K562 (cell line): ENCODE results near the gene MYO9A. TPM values are rescaled to one million over a fixed set of nuclear protein-coding genes. Genes with fewer than 3 reads are reported as not detected.

Source experiments
- ATAC-seq: fragments of 200-7000 bp; cut with Tn5 transposase; 3 replicates; pipeline ENCODE4 v1.9.1; 2020; ENCODE audit warnings: moderate library complexity
- BruUV-seq: library from RNA; stranded (reverse); fragments of 400-500 nt; replicated peaks from 2 replicates; lab custom pipeline; 2021; lab: Mats Ljungman, UMichigan
- CTCF ChIA-PET: fragments of 300-600 bp; formaldehyde crosslinking; extraction: SDS; loops from one replicate; lab custom pipeline; 2021; ENCODE audit warnings: low intra/inter-chr PET ratio; lab: Yijun Ruan, JAX
- POLR2A ChIA-PET: fragments of 300-600, 350-650 bp; sonication (Branson Sonifier 250); formaldehyde crosslinking; extraction: SDS; loops from one replicate; lab custom pipeline; 2021; ENCODE audit warnings: antibody characterized with exemption, inconsistent platforms; lab: Yijun Ruan, JAX
- DNase-seq, 4 experiments: peaks; one replicate each; pipeline versions ENCODE4 v3.0.0 to v3.0.0-alpha.2; 2011 to 2018; ENCODE audit warnings: low spot score in 3 of 4, mixed read lengths in 3 of 4; ENCODE audit errors: extremely low read depth in 1 of 4
- FAIRE-seq: peaks from 2 replicates; lab custom pipeline; 2011; peaks lifted over from hg19 to GRCh38; lab: Jason Lieb, UNC
- H2AFZ ChIP-seq: 2 replicates; pipeline ENCODE4 v1.6.0; 2011; ENCODE audit warnings: low read depth, low read length, control low read depth, inconsistent platforms
- H3K27ac ChIP-seq: fragments of 200-600 bp; 3 replicates; pipeline ENCODE4 v1.8.0; 2011; ENCODE audit warnings: low read depth, mild to moderate bottlenecking, control low read depth, inconsistent platforms, low read length, moderate library complexity, mixed read lengths; ENCODE audit errors: extremely low read depth
- H3K27me3 ChIP-seq, 2 experiments: fragments of 300-600 bp in 1 of 2; 2 replicates in 1 of 2; 3 replicates in 1 of 2; pipeline versions ENCODE4 v1.6.0 to v1.8.0; 2011; ENCODE audit warnings: inconsistent platforms in 2 of 2, low read length in 2 of 2, mild to moderate bottlenecking in 1 of 2, mixed read lengths in 1 of 2, moderate library complexity in 1 of 2; ENCODE audit not compliant: control insufficient read depth in 2 of 2, insufficient read depth in 2 of 2
- H3K36me3 ChIP-seq: fragments of 300-600 bp; 3 replicates; pipeline ENCODE4 v1.8.0; 2011; ENCODE audit warnings: mild to moderate bottlenecking, low read length, inconsistent platforms; ENCODE audit not compliant: control insufficient read depth, insufficient read depth
- H3K4me1 ChIP-seq, 2 experiments: fragments of 200-600 bp in 1 of 2; replicated peaks in 1 of 2; 2 replicates in 1 of 2; 3 replicates in 1 of 2; pipeline versions ENCODE4 v1.5.1 to v1.8.0; 2011; ENCODE audit warnings: inconsistent platforms in 2 of 2, low read length in 2 of 2, mild to moderate bottlenecking in 1 of 2, mixed read lengths in 1 of 2, moderate library complexity in 1 of 2; ENCODE audit not compliant: control insufficient read depth in 2 of 2, insufficient read depth in 2 of 2
- H3K4me2 ChIP-seq: 2 replicates; pipeline ENCODE4 v1.6.1; 2011; ENCODE audit warnings: low read length, control low read depth, inconsistent platforms, mixed read lengths; ENCODE audit not compliant: insufficient read depth
- H3K4me3 ChIP-seq: fragments of 200-600 bp; sonication (generic), shearing (Covaris generic); 2 replicates; pipeline ENCODE4 v1.5.1; 2016; ENCODE audit warnings: control low read depth, inconsistent platforms
- H3K79me2 ChIP-seq: fragments of 200-600 bp; 3 replicates; pipeline ENCODE4 v1.8.0; 2011; ENCODE audit warnings: low read length, inconsistent platforms; ENCODE audit not compliant: control insufficient read depth, insufficient read depth
- H3K9ac ChIP-seq, 2 experiments: 2 replicates each; pipeline versions ENCODE4 v1.6.0 to v1.6.1; 2011; ENCODE audit warnings: low read depth in 2 of 2, low read length in 2 of 2, control low read depth in 1 of 2, inconsistent platforms in 1 of 2, mild to moderate bottlenecking in 1 of 2, mixed read lengths in 1 of 2; ENCODE audit not compliant: insufficient read depth in 1 of 2
- H3K9me1 ChIP-seq: one replicate; pipeline ENCODE4 v1.6.0; 2011; ENCODE audit warnings: inconsistent platforms, mild to moderate bottlenecking, low read length, moderate library complexity; ENCODE audit not compliant: control insufficient read depth, insufficient read depth
- H3K9me3 ChIP-seq: replicated peaks from 2 replicates; pipeline ENCODE4 v1.5.1; 2011; ENCODE audit warnings: low read depth, low read length, inconsistent platforms; ENCODE audit not compliant: control insufficient read depth, insufficient read depth
- H4K20me1 ChIP-seq: replicated peaks from 2 replicates; pipeline ENCODE4 v1.6.1; 2011; ENCODE audit warnings: low read length, inconsistent platforms, mixed read lengths; ENCODE audit not compliant: control insufficient read depth, insufficient read depth
- BRCA1 ChIP-seq, 2 experiments: fragments of 450-650 bp in 1 of 2; sonication (generic) in 1 of 2; formaldehyde crosslinking in 1 of 2; IDR thresholded peaks; 2 replicates each; pipeline versions ENCODE4 v1.5.0 to v1.6.1; 2017 to 2020; ENCODE audit warnings: mild to moderate bottlenecking in 1 of 2, missing genetic modification reagents in 1 of 2
- CCNT2 ChIP-seq: IDR thresholded peaks from 2 replicates; pipeline ENCODE4 v1.6.1; 2011; ENCODE audit warnings: borderline replicate concordance, low read depth, mild to moderate bottlenecking, moderate library complexity, mixed read lengths, low read length; ENCODE audit not compliant: insufficient read length; ENCODE audit errors: extremely low read depth
- CHD4 ChIP-seq: fragments of 200-600 bp; sonication (generic); IDR thresholded peaks from 3 replicates; pipeline ENCODE4 v1.6.1; 2012; ENCODE audit warnings: low read depth, mild to moderate bottlenecking, mixed read lengths, low read length, inconsistent platforms; ENCODE audit not compliant: insufficient read depth, insufficient replicate concordance, poor library complexity, severe bottlenecking
- CSDE1 ChIP-seq, 2 experiments: fragments of 450-650 bp; IDR thresholded peaks; 2 replicates each; pipeline ENCODE4 v1.6.1; 2016; ENCODE audit warnings: mild to moderate bottlenecking in 1 of 2
- JUNB ChIP-seq: fragments of 450-650 bp; formaldehyde crosslinking; conservative IDR thresholded peaks from 2 replicates; pipeline ENCODE4 v1.4.0; 2020; ENCODE audit warnings: mild to moderate bottlenecking
- KDM4B ChIP-seq, 2 experiments: fragments of 450-650 bp in 1 of 2; sonication (generic) in 1 of 2; IDR thresholded peaks; 2 replicates each; pipeline ENCODE4 v1.6.1; 2016 to 2017; ENCODE audit warnings: borderline replicate concordance in 2 of 2, antibody characterized with exemption in 1 of 2, low read depth in 1 of 2, mild to moderate bottlenecking in 1 of 2
- KDM5B ChIP-seq: fragments of 200-600 bp; sonication (generic); IDR thresholded peaks from 2 replicates; pipeline ENCODE4 v1.6.1; 2012; ENCODE audit warnings: low read depth, mild to moderate bottlenecking, moderate library complexity, low read length, control low read depth, inconsistent platforms; ENCODE audit not compliant: insufficient replicate concordance
- MCM5 ChIP-seq: fragments of 450-650 bp; IDR thresholded peaks from 2 replicates; pipeline ENCODE4 v1.6.1; 2016; ENCODE audit warnings: low read depth
- SNIP1 ChIP-seq: fragments of 450-650 bp; IDR thresholded peaks from 2 replicates; pipeline ENCODE4 v1.7.1; 2017; ENCODE audit warnings: low read depth, mild to moderate bottlenecking
- WHSC1 ChIP-seq: IDR thresholded peaks from one replicate; pipeline ENCODE4 v1.6.1; 2012; ENCODE audit warnings: low read length, control low read depth, inconsistent platforms
- ZNF282 ChIP-seq: sonication (generic); formaldehyde crosslinking; IDR thresholded peaks from 2 replicates; pipeline ENCODE4 v1.8.1; 2023; ENCODE audit warnings: missing genetic modification reagents
- WGBS: fragments of 100-300 bp; shearing (Covaris generic); methylation state at CpG from one replicate; pipeline ENCODE4 v1.1.6; 2016; ENCODE audit warnings: low coverage, mixed read lengths; ENCODE audit not compliant: insufficient coverage; ENCODE audit errors: missing lambda C conversion rate; 5-methylcytosine and 5-hydroxymethylcytosine counted together
- in situ Hi-C: fragments of 300-500 bp; cut with MboI; formaldehyde crosslinking; loops from 4 replicates; pipeline ENCODE4 v1.15.0; 2018; ENCODE audit warnings: inconsistent platforms, mixed read lengths
- intact Hi-C: fragments of 100-400 bp; cut with micrococcal nuclease; formaldehyde crosslinking; loops from 2 replicates; pipeline ENCODE4 v1.14.2; 2022
- polyA plus RNA-seq, 8 experiments: library from polyadenylated mRNA; depleted of rRNA in 4 of 8; stranded (reverse) in 5 of 8; unstranded in 3 of 8; fragments of >200 nt; fragmentation: Nextera tagmentation in 2 of 8; fragmentation: Illumina TruSeq in 1 of 8; extraction: Ambion mirVana in 2 of 8; extraction: Trizol in 1 of 8; gene quantifications; 2 replicates each; pipeline versions ENCODE4 v1.2.1 to v1.2.3, GENCODE V29; 2011 to 2014; ENCODE audit warnings: inconsistent platforms in 1 of 8, missing spikeins in 1 of 8
- total RNA-seq, 7 experiments: library from RNA; depleted of rRNA in 6 of 7; stranded (reverse); fragments of >200 nt in 6 of 7; fragmentation: Illumina TruSeq in 2 of 7; extraction: Trizol in 2 of 7; gene quantifications; 2 replicates each; pipeline versions ENCODE4 v1.2.1 to v1.2.3, GENCODE V29; 2011 to 2021; ENCODE audit warnings: low replicate concordance in 1 of 7
- TF ChIP-seq, protein P1 (sequence below): fragments of 200-800 bp; sonication (Bioruptor generic); IDR thresholded peaks from 2 replicates; pipeline ENCODE4 v1.6.1; 2016; ENCODE audit warnings: missing genetic modification characterization, missing compliant biosample characterization
- TF ChIP-seq, protein P2 (sequence below): fragments of 450-650 bp; IDR thresholded peaks from 2 replicates; pipeline ENCODE4 v1.6.1; 2017; ENCODE audit warnings: antibody characterized with exemption
- TF ChIP-seq, protein P3 (sequence below): fragments of 450-650 bp; IDR thresholded peaks from 2 replicates; pipeline ENCODE4 v1.6.1; 2016; ENCODE audit warnings: antibody characterized with exemption

MYO9A gene
- total and polyA plus RNA-seq, 9 of the 15 experiments (the other 6 are each of a cell fraction or from before 2014, with no cell fraction given): 1.9 to 15.4 (median 5.8) TPM

DNA sequence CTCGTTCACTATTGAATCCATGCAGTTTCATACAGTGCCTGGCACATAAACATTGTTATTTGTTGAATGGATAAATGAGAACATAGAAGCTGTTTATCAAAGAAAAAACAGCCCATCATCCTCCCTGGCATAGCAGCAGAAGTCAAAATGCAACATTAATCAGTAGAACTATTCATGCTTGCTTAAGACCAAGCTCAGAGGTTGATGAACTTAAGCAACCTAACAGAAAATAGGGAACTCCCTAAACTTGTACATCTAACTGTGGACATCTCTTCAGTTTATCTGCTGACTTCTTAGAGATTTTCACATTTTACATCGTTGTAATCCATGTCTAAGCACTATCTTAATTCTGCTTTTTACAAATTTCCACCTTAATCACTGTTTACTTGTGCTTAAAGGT lies 29.5 kb upstream of the MYO9A start:
- Histone ChIP-seq H3K36me3 (no peaks in the 10 kb centered on the region), H4K20me1 (no peaks in the 10 kb centered on the region; the same call in 1 of the 2 replicates), H3K9ac (no peak overlapping the region), H3K9me3 (no peaks in the 10 kb centered on the region), H3K4me3 (no peak overlapping the region), H3K4me2 (no peak overlapping the region), H2AFZ (no peak overlapping the region), H3K27ac (no peak overlapping the region), H3K27me3 (peaks cover 0 to 3% of the 10 kb centered on the region in 2 experiments; a peak in 4 of 5 replicates), H3K79me2 (no peaks in the 10 kb centered on the region), H3K4me1 (no peaks in the 10 kb centered on the region), H3K9me1 (no peaks in the 10 kb centered on the region)
- intact Hi-C loops: no loop called here
- 0% methylated on average over 2 of the region's 2 CpGs for WGBS
- no TSS peak for BruUV-seq
- DNase-seq (no peak), FAIRE-seq (no peak), ATAC-seq (no peak)
- ChIA-PET CTCF (no interaction called here), POLR2A (interaction anchor here (0.7 to 1.2 kb wide), 3 partner anchors 10 to 339 kb away, joined by 3 to 4 read pairs (median 3); no protein-coding TSS in a partner anchor)
- in situ Hi-C loops: loop anchor here (5.0 kb wide), 1 partner anchor 405 kb away; no protein-coding TSS in a partner anchor
- TF ChIP-seq, protein P1, sequence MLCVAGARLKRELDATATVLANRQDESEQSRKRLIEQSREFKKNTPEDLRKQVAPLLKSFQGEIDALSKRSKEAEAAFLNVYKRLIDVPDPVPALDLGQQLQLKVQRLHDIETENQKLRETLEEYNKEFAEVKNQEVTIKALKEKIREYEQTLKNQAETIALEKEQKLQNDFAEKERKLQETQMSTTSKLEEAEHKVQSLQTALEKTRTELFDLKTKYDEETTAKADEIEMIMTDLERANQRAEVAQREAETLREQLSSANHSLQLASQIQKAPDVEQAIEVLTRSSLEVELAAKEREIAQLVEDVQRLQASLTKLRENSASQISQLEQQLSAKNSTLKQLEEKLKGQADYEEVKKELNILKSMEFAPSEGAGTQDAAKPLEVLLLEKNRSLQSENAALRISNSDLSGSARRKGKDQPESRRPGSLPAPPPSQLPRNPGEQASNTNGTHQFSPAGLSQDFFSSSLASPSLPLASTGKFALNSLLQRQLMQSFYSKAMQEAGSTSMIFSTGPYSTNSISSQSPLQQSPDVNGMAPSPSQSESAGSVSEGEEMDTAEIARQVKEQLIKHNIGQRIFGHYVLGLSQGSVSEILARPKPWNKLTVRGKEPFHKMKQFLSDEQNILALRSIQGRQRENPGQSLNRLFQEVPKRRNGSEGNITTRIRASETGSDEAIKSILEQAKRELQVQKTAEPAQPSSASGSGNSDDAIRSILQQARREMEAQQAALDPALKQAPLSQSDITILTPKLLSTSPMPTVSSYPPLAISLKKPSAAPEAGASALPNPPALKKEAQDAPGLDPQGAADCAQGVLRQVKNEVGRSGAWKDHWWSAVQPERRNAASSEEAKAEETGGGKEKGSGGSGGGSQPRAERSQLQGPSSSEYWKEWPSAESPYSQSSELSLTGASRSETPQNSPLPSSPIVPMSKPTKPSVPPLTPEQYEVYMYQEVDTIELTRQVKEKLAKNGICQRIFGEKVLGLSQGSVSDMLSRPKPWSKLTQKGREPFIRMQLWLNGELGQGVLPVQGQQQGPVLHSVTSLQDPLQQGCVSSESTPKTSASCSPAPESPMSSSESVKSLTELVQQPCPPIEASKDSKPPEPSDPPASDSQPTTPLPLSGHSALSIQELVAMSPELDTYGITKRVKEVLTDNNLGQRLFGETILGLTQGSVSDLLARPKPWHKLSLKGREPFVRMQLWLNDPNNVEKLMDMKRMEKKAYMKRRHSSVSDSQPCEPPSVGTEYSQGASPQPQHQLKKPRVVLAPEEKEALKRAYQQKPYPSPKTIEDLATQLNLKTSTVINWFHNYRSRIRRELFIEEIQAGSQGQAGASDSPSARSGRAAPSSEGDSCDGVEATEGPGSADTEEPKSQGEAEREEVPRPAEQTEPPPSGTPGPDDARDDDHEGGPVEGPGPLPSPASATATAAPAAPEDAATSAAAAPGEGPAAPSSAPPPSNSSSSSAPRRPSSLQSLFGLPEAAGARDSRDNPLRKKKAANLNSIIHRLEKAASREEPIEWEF (CRISPR knock-in tag): no peak
- TF ChIP-seq, protein P2, sequence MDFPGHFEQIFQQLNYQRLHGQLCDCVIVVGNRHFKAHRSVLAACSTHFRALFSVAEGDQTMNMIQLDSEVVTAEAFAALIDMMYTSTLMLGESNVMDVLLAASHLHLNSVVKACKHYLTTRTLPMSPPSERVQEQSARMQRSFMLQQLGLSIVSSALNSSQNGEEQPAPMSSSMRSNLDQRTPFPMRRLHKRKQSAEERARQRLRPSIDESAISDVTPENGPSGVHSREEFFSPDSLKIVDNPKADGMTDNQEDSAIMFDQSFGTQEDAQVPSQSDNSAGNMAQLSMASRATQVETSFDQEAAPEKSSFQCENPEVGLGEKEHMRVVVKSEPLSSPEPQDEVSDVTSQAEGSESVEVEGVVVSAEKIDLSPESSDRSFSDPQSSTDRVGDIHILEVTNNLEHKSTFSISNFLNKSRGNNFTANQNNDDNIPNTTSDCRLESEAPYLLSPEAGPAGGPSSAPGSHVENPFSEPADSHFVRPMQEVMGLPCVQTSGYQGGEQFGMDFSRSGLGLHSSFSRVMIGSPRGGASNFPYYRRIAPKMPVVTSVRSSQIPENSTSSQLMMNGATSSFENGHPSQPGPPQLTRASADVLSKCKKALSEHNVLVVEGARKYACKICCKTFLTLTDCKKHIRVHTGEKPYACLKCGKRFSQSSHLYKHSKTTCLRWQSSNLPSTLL: no peak
- TF ChIP-seq MCM5: no peak
- TF ChIP-seq ZNF282 (CRISPR knock-in tag): no peak
- no peak for TF ChIP-seq JUNB
- TF ChIP-seq, protein P3, sequence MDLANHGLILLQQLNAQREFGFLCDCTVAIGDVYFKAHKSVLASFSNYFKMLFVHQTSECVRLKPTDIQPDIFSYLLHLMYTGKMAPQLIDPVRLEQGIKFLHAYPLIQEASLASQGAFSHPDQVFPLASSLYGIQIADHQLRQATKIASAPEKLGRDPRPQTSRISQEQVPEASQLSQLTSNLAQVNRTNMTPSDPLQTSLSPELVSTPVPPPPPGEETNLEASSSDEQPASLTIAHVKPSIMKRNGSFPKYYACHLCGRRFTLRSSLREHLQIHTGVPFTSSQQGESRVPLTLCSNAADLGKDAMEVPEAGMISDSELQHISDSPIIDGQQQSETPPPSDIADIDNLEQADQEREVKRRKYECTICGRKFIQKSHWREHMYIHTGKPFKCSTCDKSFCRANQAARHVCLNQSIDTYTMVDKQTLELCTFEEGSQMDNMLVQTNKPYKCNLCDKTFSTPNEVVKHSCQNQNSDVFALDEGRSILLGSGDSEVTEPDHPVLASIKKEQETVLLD: no peak
- TF ChIP-seq SNIP1: no peak
- TF ChIP-seq KDM4B (IDR thresholded peaks at IDR 0.05; ENCODE audit: borderline replicate concordance in 2 of 2, low read depth in 1 of 2): no peak
- no peak for TF ChIP-seq BRCA1 (IDR thresholded peaks at IDR 0.05)
- TF ChIP-seq BRCA1 (CRISPR knock-in tag; IDR thresholded peaks at IDR 0.05): no peak
- TF ChIP-seq CHD4: no peak
- TF ChIP-seq CSDE1 (IDR thresholded peaks at IDR 0.05): no peak
- TF ChIP-seq KDM5B: no peak
- TF ChIP-seq CCNT2: no peak
- no peak for TF ChIP-seq WHSC1
